Natural killer cell (primary cell): ENCODE measurements around the gene FAM83F. TPM values are rescaled to one million over a fixed set of nuclear protein-coding genes. Genes with fewer than 3 reads are reported as not detected.

ENCODE experiments used
- ATAC-seq, 3 donors: fragments of 150-1000 bp in 2 of 3; fragments of 200-7000 bp in 1 of 3; cut with Tn5 transposase; 1 replicate in 1 of 3; 2 replicates in 2 of 3; pipeline ENCODE4 v1.10.0; 2021; ENCODE audit warnings: mild to moderate bottlenecking in 2 of 3, moderate library complexity in 2 of 3
- DNase-seq, 2 donors: peaks; one replicate each; pipeline versions ENCODE4 v3.0.0 to v3.0.0-alpha.2; 2013 to 2021; ENCODE audit warnings: mixed read lengths in 1 of 2
- H3K27ac ChIP-seq: one replicate; pipeline ENCODE4 v1.5.1; 2013; ENCODE audit warnings: mild to moderate bottlenecking, low read length
- H3K27me3 ChIP-seq: one replicate; pipeline ENCODE4 v1.6.1; 2013; ENCODE audit warnings: low read length; ENCODE audit not compliant: control insufficient read depth, insufficient read depth
- H3K36me3 ChIP-seq: one replicate; pipeline ENCODE4 v1.6.1; 2013; ENCODE audit warnings: low read length; ENCODE audit not compliant: control insufficient read depth, insufficient read depth
- H3K4me1 ChIP-seq: one replicate; pipeline ENCODE4 v1.6.1; 2013; ENCODE audit warnings: low read length; ENCODE audit not compliant: control insufficient read depth, insufficient read depth
- H3K4me3 ChIP-seq: one replicate; pipeline ENCODE4 v1.5.1; 2013; ENCODE audit warnings: low read length
- H3K9me3 ChIP-seq: one replicate; pipeline ENCODE4 v1.6.1; 2013; ENCODE audit warnings: low read length; ENCODE audit not compliant: control insufficient read depth, insufficient read depth
- H3K27ac Mint-ChIP-seq, 2 donors: one replicate each; pipeline ENCODE4 v1.8.0; 2022; ENCODE audit warnings: mild to moderate bottlenecking in 2 of 2, mixed read lengths in 2 of 2, moderate library complexity in 1 of 2
- H3K27me3 Mint-ChIP-seq, 2 donors: one replicate each; pipeline ENCODE4 v1.8.0; 2022; ENCODE audit warnings: low read depth in 2 of 2, mixed read lengths in 2 of 2
- H3K36me3 Mint-ChIP-seq: one replicate; pipeline ENCODE4 v1.8.0; 2022; ENCODE audit warnings: mixed read lengths
- H3K4me1 Mint-ChIP-seq, 2 donors: one replicate each; pipeline ENCODE4 v1.8.0; 2022; ENCODE audit warnings: mixed read lengths in 2 of 2
- H3K4me3 Mint-ChIP-seq: one replicate; pipeline ENCODE4 v1.8.0; 2022; ENCODE audit warnings: mild to moderate bottlenecking, moderate library complexity, mixed read lengths
- H3K9me3 Mint-ChIP-seq, 2 donors: one replicate each; pipeline ENCODE4 v1.8.0; 2022; ENCODE audit warnings: mixed read lengths in 2 of 2
- CTCF ChIP-seq: fragments of 200-600 bp; IDR thresholded peaks from one replicate; pipeline ENCODE4 v1.8.0; 2022; ENCODE audit warnings: antibody characterized with exemption
- WGBS: methylation state at CpG from one replicate; pipeline ENCODE4 v1.1.7; 2013; ENCODE audit warnings: missing lambda C conversion rate; ENCODE audit not compliant: insufficient coverage; 5-methylcytosine and 5-hydroxymethylcytosine counted together
- intact Hi-C: fragments of 100-400 bp; cut with micrococcal nuclease; formaldehyde crosslinking; loops from one replicate; pipeline ENCODE4 v1.14.2; 2022
- total RNA-seq, 4 donors: library from RNA; stranded (reverse); fragments of 120-200 nt in 1 of 4; gene quantifications; one replicate each; pipeline versions ENCODE4 v1.2.3 to v1.2.4, GENCODE V29; 2013 to 2022

Gene FAM83F
- total RNA-seq, 3 donors from 2014 or later (not counting 1 experiment from before 2014, with no cell fraction given), result 1.0 to 7.5 TPM; not detected in 1

GRCh38 chr22:40030026-40030757, 35.4 kb downstream of the FAM83F start:
- no peak for ATAC-seq
- Histone ChIP-seq H3K4me3 (no peak overlapping the region), H3K36me3 (no peaks in the 10 kb centered on the region), H3K9me3 (no peaks in the 10 kb centered on the region), H3K27me3 (no peaks in the 10 kb centered on the region), H3K27ac (no peak overlapping the region), H3K4me1 (no peaks in the 10 kb centered on the region)
- Mint-ChIP-seq H3K27ac (no peak overlapping the region), H3K4me1 (no peaks in the 10 kb centered on the region), H3K27me3 (peaks cover 6 to 7% of the 10 kb centered on the region in 2 donors), H3K9me3 (no peaks in the 10 kb centered on the region), H3K4me3 (no peak overlapping the region), H3K36me3 (no peaks in the 10 kb centered on the region)
- intact Hi-C loops, result no loop called here
- TF ChIP-seq CTCF, result no peak
- WGBS, result 93% methylated on average over 13 of the region's 13 CpGs
- no peak for DNase-seq

- intact Hi-C loops, result no loop called here
- no peak for ATAC-seq
- H3K4me3 Mint-ChIP-seq, result no peak overlapping the region
Observed at GRCh38 chr22:40030758-40031095, 36.0 kb downstream of the FAM83F start.

GRCh38 chr22:40031766-40032470, 37.2 kb downstream of the FAM83F start:
- 92% methylated on average over 10 of the region's 10 CpGs for WGBS
- Histone ChIP-seq H3K4me3 (no peak overlapping the region), H3K36me3 (no peaks in the 10 kb centered on the region), H3K4me1 (no peaks in the 10 kb centered on the region), H3K9me3 (no peaks in the 10 kb centered on the region), H3K27ac (no peak overlapping the region), H3K27me3 (no peaks in the 10 kb centered on the region)
- no peak for TF ChIP-seq CTCF
- Mint-ChIP-seq H3K27me3 (peaks cover 6 to 10% of the 10 kb centered on the region in 2 donors), H3K27ac (no peak overlapping the region), H3K4me1 (no peaks in the 10 kb centered on the region), H3K9me3 (no peaks in the 10 kb centered on the region), H3K36me3 (no peaks in the 10 kb centered on the region), H3K4me3 (no peak overlapping the region)
- ATAC-seq (no peak), DNase-seq (no peak)
- intact Hi-C loops, result no loop called here

More at GRCh38 chr22:40030758-40031095, 36.0 kb downstream of the FAM83F start:
- Mint-ChIP-seq H3K9me3 (no peaks in the 10 kb centered on the region), H3K36me3 (no peaks in the 10 kb centered on the region), H3K4me1 (no peaks in the 10 kb centered on the region), H3K27ac (no peak overlapping the region), H3K27me3 (peaks cover 6 to 7% of the 10 kb centered on the region in 2 donors)
- no peak overlapping the region for H3K4me3 ChIP-seq
- WGBS, result 72% methylated on average over 4 of the region's 4 CpGs
- TF ChIP-seq CTCF, result no peak
- no peaks in the 10 kb centered on the region for H3K36me3 ChIP-seq
- H3K27ac ChIP-seq, result no peak overlapping the region
- H3K27me3 ChIP-seq, result no peaks in the 10 kb centered on the region
- no peaks in the 10 kb centered on the region for H3K4me1 ChIP-seq
- H3K9me3 ChIP-seq, result no peaks in the 10 kb centered on the region
- DNase-seq, result no peak
